GM21619 (cell line): ENCODE data around the gene LY6G5C.

ENCODE experiments used
- ATAC-seq: cut with Tn5 transposase; IDR thresholded peaks from one replicate; pipeline ENCODE4 v1.9.1; 2021; ENCODE audit not compliant: unreplicated experiment

Gene LY6G5C

DNA sequence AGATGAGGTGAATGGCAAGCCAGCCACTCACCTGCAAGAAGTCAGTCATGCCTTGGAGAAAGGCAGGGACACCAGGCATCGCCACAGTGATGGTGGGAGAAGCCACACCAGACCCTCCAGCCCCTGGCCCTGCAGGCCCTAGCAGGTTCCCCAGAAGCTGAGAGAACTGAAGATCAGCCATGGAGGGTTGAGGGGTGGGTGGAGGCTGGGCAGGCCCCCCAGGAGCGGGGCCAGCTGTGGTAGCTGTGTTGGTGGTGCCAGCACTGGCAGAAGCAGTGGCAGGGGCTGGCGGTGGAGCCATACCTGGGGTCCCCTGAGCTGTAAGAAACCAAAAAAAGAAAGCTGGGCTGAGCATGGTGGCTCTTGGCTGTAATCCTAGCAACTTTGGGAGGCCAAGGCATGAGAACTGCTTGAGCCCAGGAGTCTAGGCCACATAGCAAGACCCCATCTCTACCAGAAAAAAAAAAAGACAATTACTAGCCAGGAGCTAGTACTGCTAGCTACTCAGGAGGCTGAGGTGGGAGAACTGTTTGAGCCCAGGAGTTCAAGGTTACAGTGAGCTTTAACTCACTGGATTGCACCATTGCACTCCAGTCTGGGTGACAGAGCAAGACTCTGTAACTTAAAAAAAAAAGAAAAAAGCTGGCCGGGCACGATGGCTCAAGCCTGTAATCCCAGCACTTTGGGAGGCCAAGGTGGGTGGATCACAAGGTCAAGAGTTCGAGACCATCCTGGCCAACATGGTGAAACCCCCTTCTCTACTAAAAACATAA is 37.9 kb downstream of the LY6G5C start:
- ATAC-seq: no peak

DNA sequence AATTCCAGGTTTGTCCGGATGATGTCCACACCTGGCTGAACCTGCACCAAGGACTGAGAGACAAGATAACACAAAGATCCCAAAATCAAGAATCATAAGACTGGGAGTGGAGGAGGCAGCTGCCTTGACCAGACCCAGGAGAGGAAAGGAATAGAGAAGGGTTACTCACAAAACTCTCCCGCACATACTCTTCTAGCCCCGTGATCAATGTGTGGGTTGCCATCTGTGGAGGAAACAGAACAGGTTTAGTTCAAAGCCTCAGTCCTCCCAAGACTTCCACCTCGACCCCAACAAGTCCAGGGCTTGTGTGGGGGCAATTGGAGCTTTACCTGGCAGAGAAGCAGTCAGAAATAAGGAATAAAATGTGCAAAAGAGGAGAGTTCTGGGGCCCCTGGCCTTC is 39.5 kb downstream of the LY6G5C start:
- ATAC-seq: no peak

DNA sequence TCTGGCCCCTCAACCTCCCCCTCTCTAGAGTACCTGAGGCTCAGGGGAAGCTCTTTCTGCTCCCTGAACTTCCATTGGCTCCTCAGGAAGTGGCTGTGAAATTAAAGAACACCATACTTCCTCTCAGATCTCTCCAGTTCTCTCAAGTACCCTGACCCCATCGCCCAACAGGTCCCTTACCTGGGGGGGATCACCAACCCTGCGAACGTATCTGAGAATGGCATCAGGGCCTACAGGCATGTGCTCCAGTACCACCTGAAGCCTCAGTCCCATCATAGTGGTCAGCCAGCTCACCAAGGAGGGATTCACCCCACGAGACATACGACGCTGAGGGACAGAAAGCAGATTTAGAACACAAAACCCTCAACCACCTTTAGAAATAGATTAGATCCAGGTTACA is 40.3 kb downstream of the LY6G5C start:
- no peak for ATAC-seq

DNA sequence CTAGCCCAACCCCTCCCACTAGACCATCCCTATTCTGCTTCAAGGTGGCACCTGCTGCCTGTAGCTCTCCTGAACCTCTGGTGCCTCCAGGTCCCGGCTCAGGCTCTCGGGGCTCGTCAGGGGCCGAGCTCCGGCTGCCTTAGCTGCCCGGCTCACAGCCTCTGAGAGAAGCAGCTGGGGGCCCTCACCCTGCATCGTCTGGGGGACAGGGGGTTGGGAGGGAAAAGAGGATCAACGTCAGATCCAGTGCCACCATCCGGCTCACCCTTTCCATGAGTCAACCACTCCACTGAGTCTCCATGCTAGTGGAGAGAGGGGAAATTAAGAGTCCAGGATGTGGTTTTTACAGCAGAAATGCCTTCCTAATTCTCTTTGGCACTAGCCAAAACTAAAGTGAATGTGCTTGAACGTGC is 41.4 kb downstream of the LY6G5C start:
- ATAC-seq: no peak

DNA sequence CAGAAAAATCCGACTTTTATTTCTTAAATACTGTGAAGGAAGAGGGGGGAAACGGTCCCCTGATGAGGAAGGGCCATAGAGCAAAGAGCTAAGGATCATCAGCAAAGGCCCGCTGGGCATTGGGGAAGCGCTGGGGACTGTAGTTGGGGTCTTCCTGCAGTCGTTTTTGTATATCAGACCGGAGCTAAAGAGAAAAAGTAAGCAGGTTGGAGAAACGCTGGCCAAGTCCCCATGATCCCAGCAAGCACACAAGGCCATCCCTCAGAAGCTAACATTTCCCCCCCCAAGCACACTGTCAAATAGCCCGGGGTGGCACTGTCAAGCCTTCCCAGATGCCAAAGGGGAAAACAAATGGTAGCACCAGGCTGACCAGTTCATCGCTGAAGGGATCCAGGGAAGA is 41.8 kb downstream of the LY6G5C start:
- ATAC-seq: no peak

DNA sequence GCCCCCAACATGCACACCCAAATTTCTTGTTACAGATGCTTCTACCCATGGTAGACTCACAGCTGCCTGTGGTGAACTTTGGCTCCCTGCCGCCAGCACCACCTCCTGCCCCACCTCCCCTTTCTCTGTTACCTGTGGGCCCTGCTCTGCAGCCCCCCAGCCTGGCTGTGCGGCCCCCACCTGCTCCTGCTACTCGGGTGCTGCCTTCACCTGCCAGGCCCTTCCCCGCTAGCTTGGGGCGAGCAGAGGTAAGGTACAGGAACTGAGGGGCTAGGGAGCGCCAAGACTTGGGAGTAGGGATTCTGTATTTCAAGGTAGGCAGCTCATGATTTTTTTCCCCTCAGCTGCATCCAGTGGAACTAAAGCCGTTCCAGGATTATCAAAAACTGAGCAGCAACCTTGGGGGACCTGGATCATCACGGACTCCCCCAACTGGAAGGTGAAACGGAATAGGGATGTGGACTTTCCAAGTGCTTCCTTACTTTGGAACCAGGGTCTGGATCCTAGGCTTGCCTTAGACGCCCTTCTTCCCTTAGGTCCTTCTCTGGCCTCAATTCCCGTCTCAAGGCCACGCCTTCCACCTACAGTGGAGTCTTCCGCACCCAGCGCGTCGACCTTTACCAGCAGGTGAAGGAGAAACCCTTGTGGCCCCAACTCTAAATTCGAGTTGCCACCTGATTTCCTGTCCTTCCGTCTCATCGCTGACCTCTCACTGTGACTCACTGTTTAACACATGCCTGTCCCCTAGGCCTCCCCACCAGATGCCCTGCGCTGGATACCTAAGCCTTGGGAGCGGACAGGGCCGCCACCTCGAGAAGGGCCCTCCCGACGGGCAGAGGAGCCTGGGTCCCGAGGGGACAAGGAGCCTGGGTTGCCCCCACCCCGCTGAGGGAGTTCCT is 43.9 kb downstream of the LY6G5C start:
- ATAC-seq: no peak

DNA sequence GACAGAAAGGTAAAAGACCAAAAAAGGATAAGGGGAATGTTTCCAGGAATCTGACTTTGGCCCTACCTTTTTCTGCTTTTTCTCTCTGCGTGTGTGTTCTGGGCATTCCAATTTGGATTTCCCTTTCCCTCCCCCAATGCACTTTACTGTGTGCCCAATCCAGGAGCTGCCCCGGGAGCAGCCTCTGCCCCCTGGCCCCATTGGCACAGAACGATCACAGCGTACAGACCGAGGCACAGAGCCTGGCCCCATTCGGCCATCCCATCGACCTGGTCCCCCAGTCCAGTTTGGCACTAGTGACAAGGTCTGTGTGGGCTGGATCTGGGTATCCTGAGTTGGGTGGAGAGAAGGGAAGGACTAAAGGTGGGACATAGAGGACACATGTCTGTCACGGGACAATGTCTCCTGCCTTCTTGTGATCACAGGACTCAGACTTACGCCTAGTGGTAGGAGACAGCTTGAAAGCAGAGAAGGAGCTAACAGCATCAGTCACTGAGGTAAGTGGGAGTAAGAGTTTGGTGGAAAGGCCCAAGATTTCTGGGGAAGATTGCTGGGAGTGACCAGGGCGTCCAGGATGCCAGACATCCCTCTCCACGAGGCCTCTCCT is 45.8 kb downstream of the LY6G5C start:
- no peak for ATAC-seq

DNA sequence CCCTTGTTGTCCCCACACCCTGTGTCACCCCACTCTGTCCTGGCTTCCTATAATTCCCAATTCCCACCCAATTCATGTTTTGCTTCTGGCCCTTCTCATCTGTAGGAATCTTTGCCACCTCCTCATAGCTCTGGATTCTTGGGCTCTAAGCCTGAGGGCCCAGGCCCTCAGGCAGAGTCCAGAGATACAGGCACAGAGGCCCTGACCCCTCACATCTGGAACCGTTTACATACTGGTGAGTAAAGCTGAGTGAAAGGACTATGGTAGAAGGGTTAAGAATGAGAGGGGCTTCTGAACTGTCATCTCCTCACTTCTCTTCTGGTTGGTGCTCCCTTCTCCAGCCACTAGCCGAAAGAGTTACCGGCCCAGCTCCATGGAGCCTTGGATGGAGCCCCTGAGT is 46.7 kb downstream of the LY6G5C start:
- no peak for ATAC-seq

DNA sequence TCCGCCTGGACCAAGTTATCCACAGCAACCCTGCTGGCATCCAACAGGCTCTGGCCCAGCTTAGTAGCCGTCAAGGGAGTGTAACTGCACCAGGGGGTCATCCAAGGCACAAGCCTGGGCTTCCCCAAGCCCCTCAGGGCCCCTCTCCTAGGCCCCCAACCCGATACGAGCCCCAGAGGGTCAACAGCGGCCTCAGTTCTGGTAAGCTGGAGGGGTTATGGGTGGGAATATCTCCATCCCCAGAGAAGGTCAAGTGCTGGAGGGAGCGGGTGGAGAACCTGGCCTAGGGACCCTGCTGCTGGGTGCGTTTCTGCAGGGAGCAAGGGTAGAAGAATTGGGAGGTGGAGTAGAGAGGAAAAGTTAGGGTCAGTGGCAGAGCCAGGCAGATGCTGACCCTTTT is 47.4 kb downstream of the LY6G5C start:
- ATAC-seq: no peak

DNA sequence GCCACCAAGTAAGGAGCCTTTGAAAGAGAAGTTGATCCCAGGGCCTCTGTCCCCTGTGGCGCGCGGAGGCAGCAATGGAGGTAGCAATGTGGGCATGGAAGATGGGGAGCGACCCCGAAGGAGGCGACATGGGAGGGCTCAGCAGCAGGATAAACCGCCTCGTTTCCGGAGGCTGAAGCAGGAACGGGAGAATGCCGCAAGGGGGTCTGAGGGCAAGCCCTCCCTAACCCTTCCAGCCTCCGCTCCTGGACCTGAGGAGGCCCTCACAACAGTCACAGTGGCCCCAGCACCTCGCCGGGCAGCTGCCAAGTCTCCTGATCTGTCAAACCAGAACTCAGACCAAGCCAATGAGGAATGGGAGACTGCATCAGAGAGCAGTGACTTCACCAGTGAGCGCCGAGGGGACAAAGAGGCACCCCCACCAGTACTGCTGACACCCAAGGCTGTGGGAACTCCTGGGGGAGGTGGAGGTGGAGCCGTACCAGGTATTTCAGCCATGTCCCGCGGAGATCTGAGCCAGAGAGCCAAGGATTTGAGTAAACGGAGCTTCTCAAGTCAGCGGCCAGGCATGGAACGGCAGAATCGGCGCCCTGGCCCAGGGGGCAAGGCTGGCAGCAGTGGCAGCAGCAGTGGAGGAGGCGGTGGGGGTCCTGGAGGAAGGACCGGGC is 48.5 kb downstream of the LY6G5C start:
- no peak for ATAC-seq

DNA sequence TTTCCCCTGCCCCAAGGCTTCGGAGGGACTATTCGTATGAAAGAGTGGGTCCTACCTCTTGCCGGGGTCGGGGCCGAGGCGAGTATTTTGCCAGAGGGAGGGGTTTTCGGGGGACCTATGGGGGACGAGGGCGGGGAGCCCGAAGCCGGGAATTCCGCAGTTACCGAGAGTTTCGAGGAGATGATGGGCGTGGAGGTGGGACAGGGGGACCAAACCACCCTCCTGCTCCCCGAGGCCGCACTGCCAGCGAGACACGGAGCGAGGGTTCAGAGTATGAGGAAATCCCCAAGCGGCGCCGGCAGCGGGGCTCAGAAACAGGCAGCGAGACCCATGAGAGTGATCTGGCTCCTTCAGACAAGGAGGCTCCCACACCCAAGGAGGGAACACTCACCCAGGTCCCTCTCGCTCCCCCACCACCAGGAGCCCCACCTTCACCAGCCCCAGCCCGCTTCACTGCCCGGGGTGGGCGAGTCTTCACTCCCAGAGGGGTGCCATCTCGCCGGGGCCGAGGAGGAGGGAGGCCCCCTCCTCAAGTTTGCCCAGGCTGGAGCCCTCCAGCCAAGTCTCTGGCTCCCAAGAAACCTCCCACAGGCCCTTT is 49.1 kb downstream of the LY6G5C start:
- ATAC-seq: no peak

DNA sequence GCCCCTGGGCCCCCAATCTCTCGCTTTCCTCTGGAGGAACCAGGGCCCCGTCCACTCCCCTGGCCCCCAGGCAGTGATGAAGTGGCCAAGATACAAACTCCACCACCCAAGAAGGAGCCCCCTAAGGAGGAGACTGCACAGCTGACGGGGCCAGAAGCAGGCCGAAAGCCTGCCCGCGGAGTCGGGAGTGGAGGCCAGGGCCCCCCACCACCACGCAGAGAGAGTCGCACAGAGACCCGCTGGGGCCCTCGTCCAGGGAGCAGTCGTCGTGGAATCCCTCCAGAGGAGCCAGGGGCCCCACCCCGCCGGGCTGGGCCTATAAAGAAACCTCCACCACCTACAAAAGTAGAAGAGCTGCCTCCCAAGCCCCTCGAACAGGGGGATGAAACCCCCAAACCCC is 49.7 kb downstream of the LY6G5C start:
- ATAC-seq: no peak

DNA sequence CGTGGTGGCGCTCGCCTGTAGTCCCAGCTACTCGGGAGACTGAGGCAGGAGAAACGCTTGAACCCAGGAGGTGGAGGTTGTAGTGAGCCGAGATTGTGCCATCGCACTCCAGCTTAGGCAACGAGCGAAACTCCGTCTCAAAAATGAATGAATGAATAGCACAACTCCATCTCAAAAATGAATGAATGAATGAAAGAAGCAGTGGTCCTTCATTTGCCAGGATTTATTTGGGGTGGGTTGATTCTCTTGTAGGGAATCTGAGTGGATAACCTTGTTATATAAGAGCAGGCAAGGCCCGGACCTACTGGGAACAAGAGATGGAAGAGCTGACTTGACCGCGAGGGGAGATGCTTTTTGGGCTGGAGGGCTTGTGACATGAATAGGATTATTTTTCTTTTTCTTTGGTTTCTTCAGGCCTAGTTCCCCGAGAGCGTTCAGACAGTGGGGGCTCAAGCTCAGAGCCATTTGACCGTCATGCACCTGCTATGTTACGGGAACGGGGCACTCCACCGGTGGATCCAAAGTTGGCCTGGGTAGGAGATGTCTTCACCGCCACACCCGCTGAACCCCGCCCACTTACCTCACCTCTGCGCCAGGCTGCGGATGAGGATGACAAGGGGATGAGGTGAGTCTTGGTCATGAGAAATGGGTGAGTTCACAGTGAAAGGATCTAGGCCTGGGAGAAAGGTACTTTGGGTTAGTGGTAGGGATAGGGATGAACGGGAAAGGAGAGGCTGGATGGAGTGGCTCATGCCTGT is 50.5 kb downstream of the LY6G5C start:
- no peak for ATAC-seq

DNA sequence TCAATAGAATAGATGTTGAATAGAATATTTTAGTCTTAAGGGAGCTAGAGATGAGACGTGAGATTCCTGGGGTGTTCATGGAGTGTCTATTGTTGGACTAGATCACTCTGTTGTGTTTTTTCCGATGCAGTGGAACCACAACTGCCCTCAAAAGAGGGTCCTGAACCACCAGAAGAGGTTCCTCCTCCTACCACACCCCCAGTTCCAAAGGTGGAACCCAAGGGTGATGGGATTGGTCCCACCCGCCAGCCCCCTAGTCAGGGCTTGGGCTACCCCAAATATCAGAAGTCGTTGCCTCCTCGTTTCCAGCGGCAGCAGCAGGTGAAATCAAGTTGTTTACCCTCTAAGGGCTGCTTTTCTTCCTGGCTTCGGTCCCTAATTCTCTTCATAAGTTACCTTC is 51.9 kb downstream of the LY6G5C start:
- ATAC-seq: no peak

DNA sequence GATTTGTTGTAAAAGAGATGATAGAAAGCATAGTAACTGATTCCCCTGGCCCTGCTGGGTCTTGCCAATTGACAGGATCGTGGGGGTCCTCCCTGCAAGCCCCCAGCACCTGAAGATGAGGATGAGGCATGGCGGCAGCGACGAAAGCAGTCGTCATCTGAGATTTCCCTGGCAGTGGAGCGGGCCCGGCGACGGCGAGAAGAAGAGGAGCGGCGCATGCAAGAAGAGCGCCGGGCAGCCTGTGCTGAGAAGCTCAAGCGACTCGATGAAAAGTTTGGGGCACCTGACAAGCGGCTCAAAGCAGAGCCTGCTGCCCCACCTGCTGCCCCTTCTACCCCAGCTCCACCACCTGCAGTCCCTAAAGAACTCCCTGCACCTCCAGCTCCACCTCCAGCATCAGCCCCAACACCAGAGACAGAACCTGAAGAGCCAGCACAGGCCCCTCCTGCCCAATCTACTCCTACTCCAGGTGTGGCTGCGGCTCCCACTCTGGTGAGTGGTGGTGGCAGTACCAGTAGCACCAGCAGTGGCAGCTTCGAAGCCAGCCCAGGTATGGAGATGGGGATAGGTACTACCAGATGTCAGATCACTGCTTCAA is 53.1 kb downstream of the LY6G5C start:
- ATAC-seq: no peak

DNA sequence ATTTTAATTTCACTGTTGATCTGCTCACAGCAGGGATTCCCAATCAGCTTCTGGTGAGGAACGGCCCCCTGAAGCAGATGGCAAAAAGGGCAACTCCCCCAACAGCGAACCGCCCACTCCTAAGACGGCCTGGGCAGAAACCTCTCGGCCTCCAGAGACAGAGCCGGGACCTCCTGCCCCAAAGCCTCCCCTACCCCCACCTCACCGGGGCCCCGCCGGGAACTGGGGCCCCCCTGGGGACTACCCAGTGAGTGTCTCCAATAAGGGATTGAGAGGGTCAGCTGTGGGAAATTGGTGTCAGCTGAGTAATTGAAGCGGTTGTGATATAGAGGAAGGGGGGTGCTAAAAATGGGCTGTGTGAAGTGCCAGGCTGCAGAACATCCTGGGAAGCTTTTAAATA is 53.9 kb downstream of the LY6G5C start:
- ATAC-seq: no peak
